H1 (cell line): ENCODE results near the gene ZNF516. TPM values are rescaled to one million over a fixed set of nuclear protein-coding genes. Genes with fewer than 3 reads are reported as not detected.
A peak's percentile ranks its signal among the peaks of the same experiment; 100 is the strongest.

Source experiments
- CTCF ChIA-PET: fragments of 300-600 bp; sonication (Branson Sonifier 250); formaldehyde crosslinking; loops from one replicate; lab custom pipeline; 2021; ENCODE audit not compliant: partially characterized antibody; lab: Charles Lee
- POLR2A ChIA-PET: fragments of 300-600 bp; sonication (Branson Sonifier 250); formaldehyde crosslinking; loops from one replicate; lab custom pipeline; 2021; ENCODE audit warnings: inconsistent platforms; ENCODE audit not compliant: partially characterized antibody; lab: Charles Lee
- DNase-seq, 2 experiments: peaks; one replicate each; pipeline versions ENCODE4 v3.0.0 to v3.0.0-alpha.2; 2010 to 2022; ENCODE audit warnings: low spot score in 2 of 2, low read depth in 1 of 2, mixed read lengths in 1 of 2
- FAIRE-seq: peaks from 2 replicates; lab custom pipeline; 2011; peaks lifted over from hg19 to GRCh38; lab: Jason Lieb, UNC
- H2AFZ ChIP-seq: 2 replicates; pipeline ENCODE4 v1.8.1; 2012; ENCODE audit warnings: low read length, inconsistent platforms
- H2AK5ac ChIP-seq: 2 replicates; pipeline ENCODE4 v1.6.1; 2013; ENCODE audit warnings: low read depth, low read length
- H2BK120ac ChIP-seq: replicated peaks from 2 replicates; pipeline ENCODE3; 2013; ENCODE audit warnings: low read depth, low read length, inconsistent platforms
- H2BK12ac ChIP-seq: 2 replicates; pipeline ENCODE4 v1.6.1; 2013; ENCODE audit warnings: low read depth, low read length
- H2BK15ac ChIP-seq: 2 replicates; pipeline ENCODE4 v1.6.1; 2013; ENCODE audit warnings: low read length
- H2BK20ac ChIP-seq: 2 replicates; pipeline ENCODE4 v1.6.1; 2013; ENCODE audit warnings: low read length
- H2BK5ac ChIP-seq: 2 replicates; pipeline ENCODE4 v1.6.1; 2013; ENCODE audit warnings: low read depth, low read length
- H3K14ac ChIP-seq: 2 replicates; pipeline ENCODE4 v1.6.1; 2013; ENCODE audit warnings: inconsistent platforms; ENCODE audit not compliant: insufficient read length
- H3K18ac ChIP-seq: 2 replicates; pipeline ENCODE4 v1.6.1; 2013; ENCODE audit warnings: low read length; ENCODE audit errors: extremely low read depth
- H3K23ac ChIP-seq: 2 replicates; pipeline ENCODE4 v1.6.1; 2013; ENCODE audit warnings: inconsistent platforms; ENCODE audit not compliant: insufficient read length
- H3K23me2 ChIP-seq: 2 replicates; pipeline ENCODE4 v1.6.1; 2013; ENCODE audit warnings: low read depth, low read length
- H3K27ac ChIP-seq: 2 replicates; pipeline ENCODE4 v1.6.1; 2011; ENCODE audit warnings: low read depth, low read length, inconsistent platforms
- H3K27me3 ChIP-seq, 4 experiments: replicated peaks in 1 of 4; 1 replicate in 1 of 4; 2 replicates in 3 of 4; pipeline versions ENCODE4 v1.6.1 to v1.8.1; 2011 to 2013; ENCODE audit warnings: low read length in 3 of 4, mild to moderate bottlenecking in 3 of 4, inconsistent platforms in 2 of 4, mixed read lengths in 2 of 4, moderate library complexity in 1 of 4; ENCODE audit not compliant: control insufficient read depth in 3 of 4, insufficient read depth in 3 of 4; ENCODE audit errors: extremely low read depth in 1 of 4
- H3K36me3 ChIP-seq, 4 experiments: 2 replicates each; pipeline versions ENCODE4 v1.6.1 to v1.8.1; 2011 to 2013; ENCODE audit warnings: mild to moderate bottlenecking in 4 of 4, low read length in 3 of 4, moderate library complexity in 2 of 4, control low read depth in 1 of 4, inconsistent platforms in 1 of 4; ENCODE audit not compliant: insufficient read depth in 4 of 4, control insufficient read depth in 2 of 4
- H3K4ac ChIP-seq: replicated peaks from 2 replicates; pipeline ENCODE3; 2013; ENCODE audit warnings: low read length, low read depth, mixed read lengths, inconsistent platforms; ENCODE audit not compliant: insufficient read length
- H3K4me1 ChIP-seq, 4 experiments: replicated peaks in 1 of 4; 1 replicate in 1 of 4; 2 replicates in 3 of 4; pipeline versions ENCODE4 v1.6.1 to v1.8.1; 2011 to 2013; ENCODE audit warnings: low read length in 3 of 4, inconsistent platforms in 2 of 4, mixed read lengths in 1 of 4; ENCODE audit not compliant: insufficient read depth in 4 of 4, control insufficient read depth in 3 of 4
- H3K4me2 ChIP-seq, 2 experiments: 2 replicates each; pipeline versions ENCODE4 v1.6.1 to v1.8.1; 2011 to 2013; ENCODE audit warnings: low read depth in 2 of 2, low read length in 2 of 2, control low read depth in 1 of 2, inconsistent platforms in 1 of 2, mild to moderate bottlenecking in 1 of 2; ENCODE audit not compliant: insufficient read depth in 1 of 2
- H3K4me3 ChIP-seq, 4 experiments: fragments of 200-600, 300-600 bp in 1 of 4; sonication (generic), shearing (Covaris generic), sonication (Bioruptor Twin) in 1 of 4; 2 replicates each; pipeline versions ENCODE4 v1.5.1 to v1.8.1; 2011 to 2016; ENCODE audit warnings: low read length in 4 of 4, low read depth in 3 of 4, control low read depth in 2 of 4, inconsistent platforms in 2 of 4, mild to moderate bottlenecking in 2 of 4, mixed read lengths in 1 of 4, moderate library complexity in 1 of 4; ENCODE audit not compliant: insufficient read depth in 2 of 4; ENCODE audit errors: extremely low read depth in 1 of 4
- H3K56ac ChIP-seq: replicated peaks from 2 replicates; pipeline ENCODE3; 2013; ENCODE audit warnings: low read depth, mild to moderate bottlenecking, mixed read lengths, low read length, inconsistent platforms; ENCODE audit not compliant: insufficient read length
- H3K79me1 ChIP-seq: 2 replicates; pipeline ENCODE4 v1.6.1; 2013; ENCODE audit warnings: low read depth, low read length, control low read depth
- H3K79me2 ChIP-seq, 2 experiments: 2 replicates each; pipeline versions ENCODE4 v1.6.1 to v1.8.1; 2012 to 2013; ENCODE audit warnings: low read length in 2 of 2, mild to moderate bottlenecking in 2 of 2, inconsistent platforms in 1 of 2; ENCODE audit not compliant: insufficient read depth in 2 of 2, control insufficient read depth in 1 of 2
- H3K9ac ChIP-seq, 4 experiments: replicated peaks in 1 of 4; 1 replicate in 1 of 4; 2 replicates in 3 of 4; pipeline versions ENCODE4 v1.6.1 to v1.8.1; 2011 to 2013; ENCODE audit warnings: low read depth in 3 of 4, low read length in 3 of 4, control low read depth in 2 of 4, mild to moderate bottlenecking in 2 of 4, moderate library complexity in 2 of 4, inconsistent platforms in 1 of 4; ENCODE audit errors: extremely low read depth in 1 of 4
- H3K9me3 ChIP-seq, 2 experiments: 2 replicates each; pipeline versions ENCODE4 v1.6.1 to v1.8.1; 2012 to 2013; ENCODE audit warnings: mild to moderate bottlenecking in 2 of 2, moderate library complexity in 2 of 2, control low read depth in 1 of 2, inconsistent platforms in 1 of 2, low read depth in 1 of 2, low read length in 1 of 2, mixed read lengths in 1 of 2; ENCODE audit not compliant: insufficient read depth in 2 of 2
- H4K20me1 ChIP-seq, 2 experiments: replicated peaks in 1 of 2; 2 replicates each; pipeline versions ENCODE3 to v1.8.1; 2011 to 2013; ENCODE audit warnings: inconsistent platforms in 2 of 2, low read length in 2 of 2, mild to moderate bottlenecking in 1 of 2; ENCODE audit not compliant: insufficient read depth in 2 of 2, control insufficient read depth in 1 of 2
- H4K5ac ChIP-seq: 2 replicates; pipeline ENCODE4 v1.6.1; 2013; ENCODE audit warnings: low read length, low read depth, mixed read lengths, inconsistent platforms; ENCODE audit not compliant: insufficient read length
- H4K8ac ChIP-seq: 2 replicates; pipeline ENCODE4 v1.8.0; 2013; ENCODE audit warnings: mild to moderate bottlenecking, moderate library complexity, low read length, inconsistent platforms; ENCODE audit not compliant: insufficient read depth; ENCODE audit errors: extremely low read depth
- H4K91ac ChIP-seq: replicated peaks from 2 replicates; pipeline ENCODE3; 2013; ENCODE audit warnings: low read length, mixed read lengths, inconsistent platforms; ENCODE audit not compliant: insufficient read length
- CBX8 ChIP-seq: fragments of 300-800, 300-1000 bp; sonication (generic); IDR thresholded peaks from 2 replicates; pipeline ENCODE4 v1.7.1; 2016; ENCODE audit warnings: low read depth, low read length, borderline replicate concordance
- WGBS, 2 experiments: shearing (Covaris generic) in 1 of 2; methylation state at CpG; one replicate each; pipeline versions ENCODE4 v1.1.6 to v1.1.7; 2013 to 2015; ENCODE audit warnings: low lambda C conversion rate in 2 of 2, mixed read lengths in 2 of 2, inconsistent platforms in 1 of 2, low coverage in 1 of 2, missing lambda C conversion rate in 1 of 2; ENCODE audit not compliant: insufficient replicate concordance in 2 of 2, insufficient coverage in 1 of 2, insufficient read length in 1 of 2; ENCODE audit errors: extremely low coverage in 1 of 2, missing lambda C conversion rate in 1 of 2; 5-methylcytosine and 5-hydroxymethylcytosine counted together
- polyA plus RNA-seq, 7 experiments: library from polyadenylated mRNA; depleted of rRNA in 3 of 7; stranded (reverse) in 5 of 7; unstranded in 2 of 7; fragments of >200 nt in 5 of 7; fragments of 200-250 nt in 2 of 7; gene quantifications; 1 replicate in 5 of 7; 2 replicates in 1 of 7; 4 replicates in 1 of 7; pipeline versions ENCODE4 v1.2.1 to v1.2.3, GENCODE V29; 2011 to 2013; ENCODE audit warnings: missing spikeins in 2 of 7, mixed read lengths in 2 of 7
- total RNA-seq: library from RNA; stranded (reverse); fragmentation: NEBNext Ultra II Directional; extraction: Animal tissue kit (Norgen Biotek cat#: 25700); gene quantifications from 2 replicates; pipeline ENCODE4 v1.2.1, GENCODE V29; 2021
- TF ChIP-seq, protein P1 (sequence below): IDR thresholded peaks from 2 replicates; pipeline ENCODE4 v1.6.1; 2012; ENCODE audit warnings: inconsistent platforms

Gene ZNF516
- total and polyA plus RNA-seq, 2 of the 8 experiments (the other 6 are each of a cell fraction or from before 2014, with no cell fraction given), result 7.3 to 17.0 TPM

DNA sequence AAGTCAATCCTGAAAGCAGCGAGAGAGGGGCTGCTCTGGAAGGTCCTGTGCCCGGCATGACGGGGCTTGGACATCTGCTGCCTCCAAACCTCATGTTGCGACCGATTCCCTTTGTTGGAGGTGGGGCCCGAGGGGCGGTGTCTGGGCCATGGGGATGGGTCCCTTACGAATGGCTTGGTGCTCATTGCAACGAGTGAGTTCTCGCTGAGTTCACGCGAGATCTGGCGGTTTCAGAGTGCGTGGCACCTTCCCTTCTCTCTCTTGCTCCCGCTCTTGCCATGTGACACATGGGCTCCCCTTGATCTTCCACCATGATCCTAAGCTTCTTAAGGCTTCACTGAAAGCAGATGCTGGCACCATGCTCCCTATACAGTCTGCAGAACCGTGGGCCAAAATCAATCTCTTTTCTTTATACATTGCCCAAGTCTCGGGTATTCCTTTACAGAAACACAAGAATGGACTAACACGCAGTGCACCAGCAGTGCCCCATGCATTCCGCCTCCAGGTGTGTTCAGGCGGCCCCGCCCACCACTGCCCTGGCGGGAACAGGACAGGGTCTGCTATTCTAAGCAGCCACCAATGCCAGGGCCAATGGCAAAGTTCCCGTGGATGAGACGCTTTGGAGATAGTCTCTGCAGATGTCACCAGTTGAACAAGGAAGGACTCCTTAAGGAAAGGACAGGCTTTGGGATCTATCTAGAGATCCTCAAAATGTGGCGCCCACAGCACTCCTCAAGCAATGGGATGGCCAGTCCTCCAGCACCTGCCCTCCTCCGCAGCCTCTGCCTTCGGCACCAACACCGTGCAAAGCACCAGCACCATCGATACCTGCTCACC, 63.4 kb downstream of the ZNF516 start:
- H3K4me3 ChIP-seq, result no peak overlapping the region
- WGBS, 2 experiments, result 95% methylated on average over 22 of the region's 29 CpGs; no CpG with 5 or more reads in 1 of the 2 experiments

More for the DNA sequence above, 63.4 kb downstream of the ZNF516 start:
- Histone ChIP-seq H3K23me2 (no peaks in the 10 kb centered on the region), H3K36me3 (no peaks in the 10 kb centered on the region), H3K27me3 (no peaks in the 10 kb centered on the region), H2BK20ac (no peak overlapping the region), H3K18ac (no peak overlapping the region), H4K5ac (no peak overlapping the region), H2AK5ac (no peak overlapping the region), H4K20me1 (peaks cover 3 to 24% of the 10 kb centered on the region in 2 experiments), H3K4me1 (peaks cover 0 to 4% (median 0%) of the 10 kb centered on the region in 4 experiments; a peak in 1 of 7 replicates), H3K27ac (no peak overlapping the region), H2BK12ac (peak overlapping the region; percentile 60; the same call in 1 of the 2 replicates), H3K4ac (no peak overlapping the region)
- TF ChIP-seq, protein P1, sequence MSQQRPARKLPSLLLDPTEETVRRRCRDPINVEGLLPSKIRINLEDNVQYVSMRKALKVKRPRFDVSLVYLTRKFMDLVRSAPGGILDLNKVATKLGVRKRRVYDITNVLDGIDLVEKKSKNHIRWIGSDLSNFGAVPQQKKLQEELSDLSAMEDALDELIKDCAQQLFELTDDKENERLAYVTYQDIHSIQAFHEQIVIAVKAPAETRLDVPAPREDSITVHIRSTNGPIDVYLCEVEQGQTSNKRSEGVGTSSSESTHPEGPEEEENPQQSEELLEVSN, result peak; percentile 65
- TF ChIP-seq CBX8, result no peak
- TF ChIP-seq, all 59 proteins: peak for 1
- Histone ChIP-seq H3K4me2 (no peak overlapping the region), H4K91ac (no peak overlapping the region), H3K56ac (no peak overlapping the region), H3K9ac (no peak overlapping the region), H2AFZ (no peak overlapping the region), H3K9me3 (no peaks in the 10 kb centered on the region), H3K79me1 (peaks cover 15% of the 10 kb centered on the region), H2BK5ac (no peak overlapping the region; the same call in 1 of the 2 replicates), H2BK15ac (no peak overlapping the region), H3K14ac (no peak overlapping the region), H2BK120ac (no peak overlapping the region), H3K23ac (no peak overlapping the region), H3K79me2 (peaks cover 0 to 28% of the 10 kb centered on the region in 2 experiments; a peak in 2 of 4 replicates), H4K8ac (no peak overlapping the region)
- POLR2A ChIA-PET, result no interaction called here
- FAIRE-seq (no peak), DNase-seq (peak in 1 of 2 experiments; percentile 44)
- CTCF ChIA-PET, result interaction anchor here (1.6 kb wide), 1 partner anchor 35 kb away, joined by 4 read pairs; no protein-coding TSS in a partner anchor
